K562 (cell line): ENCODE measurements around the gene SUFU. TPM values are rescaled to one million over a fixed set of nuclear protein-coding genes. Genes with fewer than 3 reads are reported as not detected.

Experiments
- BCLAF1 ChIP-seq, 2 experiments: fragments of 450-650 bp in 1 of 2; IDR thresholded peaks; 2 replicates each; pipeline ENCODE4 v1.6.1; 2011 to 2017; ENCODE audit warnings: low read depth in 2 of 2, antibody characterized with exemption in 1 of 2, borderline replicate concordance in 1 of 2, low read length in 1 of 2, mild to moderate bottlenecking in 1 of 2, mixed read lengths in 1 of 2; ENCODE audit not compliant: control insufficient read depth in 1 of 2
- E2F1 ChIP-seq: sonication (generic); formaldehyde crosslinking; IDR thresholded peaks from 2 replicates; pipeline ENCODE4 v1.8.1; 2023; ENCODE audit warnings: mild to moderate bottlenecking, missing genetic modification reagents, moderate library complexity
- GABPA ChIP-seq: fragments of 200-800 bp; sonication (Bioruptor generic); conservative IDR thresholded peaks from 2 replicates; pipeline ENCODE4 v1.6.1; 2016; ENCODE audit warnings: low read depth, missing genetic modification characterization, missing compliant biosample characterization
- KDM1A ChIP-seq, 2 experiments: fragments of 450-650 bp; IDR thresholded peaks; 2 replicates each; pipeline ENCODE4 v1.6.1; 2016; ENCODE audit warnings: mild to moderate bottlenecking in 2 of 2
- MYNN ChIP-seq, 2 experiments: sonication (generic); formaldehyde crosslinking in 1 of 2; IDR thresholded peaks; 2 replicates each; pipeline versions ENCODE4 v1.5.0 to v1.6.1; 2016 to 2020; ENCODE audit warnings: antibody characterized with exemption in 1 of 2, missing genetic modification reagents in 1 of 2
- PKNOX1 ChIP-seq: fragments of 450-650 bp; IDR thresholded peaks from 2 replicates; pipeline ENCODE4 v1.6.1; 2016
- SMARCA5 ChIP-seq: fragments of 450-650 bp; IDR thresholded peaks from 2 replicates; pipeline ENCODE4 v1.6.1; 2016
- ZNF347 ChIP-seq: fragments of 450-650 bp; formaldehyde crosslinking; IDR thresholded peaks from 2 replicates; pipeline ENCODE4 v1.4.0; 2020; ENCODE audit warnings: low read depth, mild to moderate bottlenecking, moderate library complexity
- polyA plus RNA-seq, 8 experiments: library from polyadenylated mRNA; depleted of rRNA in 4 of 8; stranded (reverse) in 5 of 8; unstranded in 3 of 8; fragments of >200 nt; fragmentation: Nextera tagmentation in 2 of 8; fragmentation: Illumina TruSeq in 1 of 8; extraction: Ambion mirVana in 2 of 8; extraction: Trizol in 1 of 8; gene quantifications; 2 replicates each; pipeline versions ENCODE4 v1.2.1 to v1.2.3, GENCODE V29; 2011 to 2014; ENCODE audit warnings: inconsistent platforms in 1 of 8, missing spikeins in 1 of 8
- total RNA-seq, 7 experiments: library from RNA; depleted of rRNA in 6 of 7; stranded (reverse); fragments of >200 nt in 6 of 7; fragmentation: Illumina TruSeq in 2 of 7; extraction: Trizol in 2 of 7; gene quantifications; 2 replicates each; pipeline versions ENCODE4 v1.2.1 to v1.2.3, GENCODE V29; 2011 to 2021; ENCODE audit warnings: low replicate concordance in 1 of 7
- TF ChIP-seq, protein P1 (sequence below): fragments of 250-450 bp; sonication (Bioruptor Pico); IDR thresholded peaks from 2 replicates; pipeline ENCODE4 v1.4.0; 2020; ENCODE audit warnings: mild to moderate bottlenecking, moderate library complexity

Gene SUFU
- total and polyA plus RNA-seq, 9 of the 15 experiments (the other 6 are each of a cell fraction or from before 2014, with no cell fraction given) = 0.59 to 6.3 (median 0.82) TPM

DNA sequence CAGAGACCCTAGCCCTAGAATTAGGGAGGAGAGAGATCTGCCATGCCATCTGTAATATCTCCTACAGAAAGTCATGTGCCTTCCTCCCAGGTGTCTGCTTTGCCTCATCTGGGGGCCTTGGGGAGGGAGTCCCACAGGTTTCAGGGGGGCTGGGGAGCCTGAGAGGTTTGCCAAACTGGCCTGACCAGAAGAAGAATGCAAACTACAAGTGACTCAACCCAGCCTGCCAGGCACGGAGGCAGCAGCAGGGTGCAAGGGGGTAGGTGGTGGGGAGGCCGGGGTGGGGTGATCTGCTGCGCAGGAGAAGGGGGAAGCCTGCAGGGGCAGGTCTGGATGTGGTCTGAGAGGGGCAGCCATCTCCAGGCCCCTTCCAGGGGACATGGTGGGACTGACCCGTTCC lies 130.9 kb downstream of the SUFU start (continued):
- TF ChIP-seq PKNOX1 (no peak), BCLAF1 (IDR thresholded peaks at IDR 0.05; ENCODE audit: borderline replicate concordance in 1 of 2, control insufficient read depth in 1 of 2, low read depth in 2 of 2, low read length in 1 of 2) (no peak), ZNF347 (CRISPR knock-in tag) (no peak), MYNN (IDR thresholded peaks at IDR 0.05) (no peak), MYNN (CRISPR knock-in tag; IDR thresholded peaks at IDR 0.05) (no peak), E2F1 (CRISPR knock-in tag) (no peak), SMARCA5 (no peak), KDM1A (IDR thresholded peaks at IDR 0.05) (no peak), GABPA (no peak)
- TF ChIP-seq, protein P1, sequence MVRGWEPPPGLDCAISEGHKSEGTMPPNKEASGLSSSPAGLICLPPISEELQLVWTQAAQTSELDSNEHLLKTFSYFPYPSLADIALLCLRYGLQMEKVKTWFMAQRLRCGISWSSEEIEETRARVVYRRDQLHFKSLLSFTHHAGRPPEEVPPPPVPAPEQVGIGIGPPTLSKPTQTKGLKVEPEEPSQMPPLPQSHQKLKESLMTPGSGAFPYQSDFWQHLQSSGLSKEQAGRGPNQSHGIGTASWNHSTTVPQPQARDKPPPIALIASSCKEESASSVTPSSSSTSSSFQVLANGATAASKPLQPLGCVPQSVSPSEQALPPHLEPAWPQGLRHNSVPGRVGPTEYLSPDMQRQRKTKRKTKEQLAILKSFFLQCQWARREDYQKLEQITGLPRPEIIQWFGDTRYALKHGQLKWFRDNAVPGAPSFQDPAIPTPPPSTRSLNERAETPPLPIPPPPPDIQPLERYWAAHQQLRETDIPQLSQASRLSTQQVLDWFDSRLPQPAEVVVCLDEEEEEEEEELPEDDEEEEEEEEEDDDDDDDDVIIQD (CRISPR knock-in tag) = no peak
